AG04450 (cell line): Measurements from ENCODE around the gene CHCHD3. TPM values are rescaled to one million over a fixed set of nuclear protein-coding genes. Genes with fewer than 3 reads are reported as not detected.
A peak's percentile ranks its signal among the peaks of the same experiment; 100 is the strongest.

Source experiments
- CTCF ChIA-PET: fragments of 300-600, 350-600 bp; formaldehyde crosslinking; extraction: SDS; loops from one replicate; lab custom pipeline; 2022; ENCODE audit warnings: antibody characterized with exemption, inconsistent platforms; lab: Charles Lee
- POLR2A ChIA-PET: fragments of 350-600 bp; formaldehyde crosslinking; extraction: SDS; loops from one replicate; lab custom pipeline; 2021; ENCODE audit warnings: antibody characterized with exemption, inconsistent platforms; lab: Yijun Ruan, JAX
- DNase-seq: peaks from one replicate; pipeline ENCODE4 v3.0.0-alpha.2; 2011; ENCODE audit warnings: low read depth, low spot score
- H3K27ac ChIP-seq: one replicate; pipeline ENCODE4 v1.5.1; 2012; ENCODE audit warnings: low read depth, low read length, control low read depth
- H3K27me3 ChIP-seq: one replicate; pipeline ENCODE4 v1.6.0; 2012; ENCODE audit warnings: low read length; ENCODE audit not compliant: control insufficient read depth, insufficient read depth
- H3K4me3 ChIP-seq: 2 replicates; pipeline ENCODE4 v1.5.1; 2011; ENCODE audit warnings: mild to moderate bottlenecking, low read depth, low read length, control low read depth
- H3K9me3 ChIP-seq: 2 replicates; pipeline ENCODE4 v1.5.1; 2012; ENCODE audit warnings: low read length; ENCODE audit not compliant: control insufficient read depth, insufficient read depth
- polyA plus RNA-seq: library from polyadenylated mRNA; depleted of rRNA; stranded (reverse); fragments of >200 nt; gene quantifications from 2 replicates; pipeline ENCODE4 v1.2.3, GENCODE V29; 2011
- TF ChIP-seq, protein P1 (sequence below): IDR thresholded peaks from 2 replicates; pipeline ENCODE4 v1.5.1; 2011; ENCODE audit warnings: low read depth, low read length, control low read depth, inconsistent platforms

Gene CHCHD3
- polyA plus RNA-seq, 1 experiment = 77.8 TPM

- Histone ChIP-seq H3K27ac (peak overlapping the region; percentile 53), H3K9me3 (no peaks in the 10 kb centered on the region), H3K4me3 (no peak overlapping the region), H3K27me3 (no peaks in the 10 kb centered on the region)
- CTCF ChIA-PET = no interaction called here
- POLR2A ChIA-PET = no interaction called here
- TF ChIP-seq, protein P1, sequence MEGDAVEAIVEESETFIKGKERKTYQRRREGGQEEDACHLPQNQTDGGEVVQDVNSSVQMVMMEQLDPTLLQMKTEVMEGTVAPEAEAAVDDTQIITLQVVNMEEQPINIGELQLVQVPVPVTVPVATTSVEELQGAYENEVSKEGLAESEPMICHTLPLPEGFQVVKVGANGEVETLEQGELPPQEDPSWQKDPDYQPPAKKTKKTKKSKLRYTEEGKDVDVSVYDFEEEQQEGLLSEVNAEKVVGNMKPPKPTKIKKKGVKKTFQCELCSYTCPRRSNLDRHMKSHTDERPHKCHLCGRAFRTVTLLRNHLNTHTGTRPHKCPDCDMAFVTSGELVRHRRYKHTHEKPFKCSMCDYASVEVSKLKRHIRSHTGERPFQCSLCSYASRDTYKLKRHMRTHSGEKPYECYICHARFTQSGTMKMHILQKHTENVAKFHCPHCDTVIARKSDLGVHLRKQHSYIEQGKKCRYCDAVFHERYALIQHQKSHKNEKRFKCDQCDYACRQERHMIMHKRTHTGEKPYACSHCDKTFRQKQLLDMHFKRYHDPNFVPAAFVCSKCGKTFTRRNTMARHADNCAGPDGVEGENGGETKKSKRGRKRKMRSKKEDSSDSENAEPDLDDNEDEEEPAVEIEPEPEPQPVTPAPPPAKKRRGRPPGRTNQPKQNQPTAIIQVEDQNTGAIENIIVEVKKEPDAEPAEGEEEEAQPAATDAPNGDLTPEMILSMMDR = no peak
- peak; percentile 76 for DNase-seq
Observed at GRCh38 chr7:132782777-132783640, 298.9 kb downstream of the CHCHD3 start.

- no peak for DNase-seq
- Histone ChIP-seq H3K4me3 (no peak overlapping the region), H3K27me3 (peaks cover 2% of the 10 kb centered on the region), H3K9me3 (no peaks in the 10 kb centered on the region), H3K27ac (no peak overlapping the region)
- TF ChIP-seq, protein P1 = no peak
- ChIA-PET POLR2A (no interaction called here), CTCF (no interaction called here)
Observed at GRCh38 chr7:132780822-132781221, 301.1 kb downstream of the CHCHD3 start.

DNA sequence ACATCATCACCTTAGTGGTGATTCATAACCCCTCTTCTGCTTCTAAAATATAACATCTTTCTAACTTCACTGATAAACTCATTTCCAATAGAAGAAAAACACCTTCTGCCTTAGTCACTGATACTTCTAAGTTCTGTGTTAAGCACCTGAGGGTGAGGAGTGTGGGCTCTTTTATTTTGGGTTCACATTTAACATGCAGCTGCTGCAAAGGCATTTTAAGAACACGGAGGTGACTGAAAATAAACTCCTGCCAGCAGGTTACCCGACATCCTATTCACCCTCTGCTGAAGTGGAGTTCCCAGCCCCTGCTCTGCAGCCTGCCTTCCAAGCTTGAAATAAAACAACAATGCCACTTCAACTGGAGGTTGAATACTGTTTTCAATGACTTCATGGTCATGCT is 302.7 kb downstream of the CHCHD3 start:
- no peaks in the 10 kb centered on the region for H3K9me3 ChIP-seq
- H3K27ac ChIP-seq = no peak overlapping the region
- TF ChIP-seq, protein P1 = no peak
- DNase-seq = no peak
- H3K27me3 ChIP-seq = peaks cover 2% of the 10 kb centered on the region
- no peak overlapping the region for H3K4me3 ChIP-seq
- ChIA-PET CTCF (no interaction called here), POLR2A (interaction anchor here (0.5 kb wide), 1 partner anchor 63 kb away, joined by 3 read pairs; no protein-coding TSS in a partner anchor)

- TF ChIP-seq, protein P1 = no peak
- no peak for DNase-seq
- CTCF ChIA-PET = no interaction called here
- Histone ChIP-seq H3K9me3 (no peaks in the 10 kb centered on the region), H3K27me3 (peaks cover 2% of the 10 kb centered on the region), H3K4me3 (no peak overlapping the region), H3K27ac (no peak overlapping the region)
- POLR2A ChIA-PET = no interaction called here
Observed at GRCh38 chr7:132778761-132779160, 303.1 kb downstream of the CHCHD3 start.

GRCh38 chr7:132777956-132778355 is 303.9 kb downstream of the CHCHD3 start:
- peaks cover 2% of the 10 kb centered on the region for H3K27me3 ChIP-seq
- ChIA-PET POLR2A (no interaction called here), CTCF (no interaction called here)
- H3K4me3 ChIP-seq = no peak overlapping the region
- no peak overlapping the region for H3K27ac ChIP-seq
- H3K9me3 ChIP-seq = no peaks in the 10 kb centered on the region
- TF ChIP-seq, protein P1 = no peak
- DNase-seq = no peak
